ENCODE measurements around the gene BYSL. TPM values are rescaled to one million over a fixed set of nuclear protein-coding genes. Genes with fewer than 3 reads are reported as not detected.
A peak's percentile ranks its signal among the peaks of the same experiment; 100 is the strongest.

The BYSL gene
- 1 to 10 TPM; 8.4 to 9.9 TPM for total RNA-seq
- polyA plus RNA-seq (ENCODE audit: insufficient read length in 2 of 2), result 10 to 100 TPM; 23.5 to 24.7 TPM
- long read RNA-seq, donor 1, partial matches to known transcripts, result 8 of 13 reads
- long read RNA-seq, donor 1, other reads (novel, unspliced or antisense), result 0 of 13 reads
- long read RNA-seq, donor 2, partial matches to known transcripts, result 0 of 3 reads
- long read RNA-seq, donor 2, other reads (novel, unspliced or antisense), result 0 of 3 reads
- long read RNA-seq, donor 3, partial matches to known transcripts, result 0 of 2 reads
- long read RNA-seq, donor 3, other reads (novel, unspliced or antisense), result 0 of 2 reads
- long read RNA-seq, donor 4, transcript BYSL-201 (7 exons, 2,029 nt), result major isoform, 10 of 10 reads
- long read RNA-seq, donor 4, partial matches to known transcripts, result 0 of 10 reads
- long read RNA-seq, donor 4, other reads (novel, unspliced or antisense), result 0 of 10 reads

GRCh38 chr6:41920921-41921711, at the start of gene BYSL, which contains the start of gene MED20:
Gene BYSL, plus strand, starts transcription at chr6:41921499. Its CDS starts 64 bp downstream, at chr6:41921563.
Gene MED20, minus strand, starts transcription at chr6:41921139. Its CDS starts 121 bp downstream, at chr6:41921018.
- 0% methylated on average over 55 of the region's 55 CpGs for WGBS (ENCODE audit: insufficient coverage)
- peak; percentile 92 to 99 (median 96) for DNase-seq (ENCODE audit: low read depth in 4 of 6, low spot score in 6 of 6)

GRCh38 chr6:41871691-41872090, 49.6 kb upstream of the BYSL start:
- Histone ChIP-seq H3K4me3 (ENCODE audit: low read depth, low read length) (no peak overlapping the region), H3K4me1 (ENCODE audit: control insufficient read depth, insufficient read depth, low read length) (no peaks in the 10 kb centered on the region), H3K27me3 (ENCODE audit: control insufficient read depth, insufficient read depth, low read length) (no peaks in the 10 kb centered on the region), H3K36me3 (ENCODE audit: control insufficient read depth, insufficient read depth, low read length) (peaks cover 11% of the 10 kb centered on the region), H3K9me3 (ENCODE audit: control insufficient read depth, insufficient read depth, low read length) (no peaks in the 10 kb centered on the region), H3K27ac (ENCODE audit: low read depth, low read length) (no peak overlapping the region)
- no CpG with 5 or more reads among the region's 2 CpGs for WGBS (ENCODE audit: insufficient coverage)
- no peak for DNase-seq (ENCODE audit: low read depth in 4 of 6, low spot score in 6 of 6)

More at GRCh38 chr6:41920921-41921711, at the start of gene BYSL, which contains the start of gene MED20:
- Histone ChIP-seq H3K9me3 (ENCODE audit: control insufficient read depth, insufficient read depth, low read length) (no peaks in the 10 kb centered on the region), H3K36me3 (ENCODE audit: control insufficient read depth, insufficient read depth, low read length) (peaks cover 21% of the 10 kb centered on the region), H3K27me3 (ENCODE audit: control insufficient read depth, insufficient read depth, low read length) (no peaks in the 10 kb centered on the region), H3K4me3 (ENCODE audit: low read depth, low read length) (peak within 1 kb of the TSS; percentile 99), H3K27ac (ENCODE audit: low read depth, low read length) (peak within 1 kb of the TSS; percentile 100), H3K4me1 (ENCODE audit: control insufficient read depth, insufficient read depth, low read length) (peaks cover 11% of the 10 kb centered on the region)

GRCh38 chr6:41872147-41872546, 49.2 kb upstream of the BYSL start:
- H3K4me1 ChIP-seq (ENCODE audit: control insufficient read depth, insufficient read depth, low read length), result no peaks in the 10 kb centered on the region
- H3K27me3 ChIP-seq (ENCODE audit: control insufficient read depth, insufficient read depth, low read length), result no peaks in the 10 kb centered on the region
- no peak for DNase-seq (ENCODE audit: low read depth in 4 of 6, low spot score in 6 of 6)
- peaks cover 11% of the 10 kb centered on the region for H3K36me3 ChIP-seq (ENCODE audit: control insufficient read depth, insufficient read depth, low read length)
- 94% methylated on average over 10 of the region's 13 CpGs for WGBS (ENCODE audit: insufficient coverage)
- H3K9me3 ChIP-seq (ENCODE audit: control insufficient read depth, insufficient read depth, low read length), result no peaks in the 10 kb centered on the region
- no peak overlapping the region for H3K4me3 ChIP-seq (ENCODE audit: low read depth, low read length)
- no peak overlapping the region for H3K27ac ChIP-seq (ENCODE audit: low read depth, low read length)

GRCh38 chr6:41874741-41875140, 46.6 kb upstream of the BYSL start:
- Histone ChIP-seq H3K9me3 (ENCODE audit: control insufficient read depth, insufficient read depth, low read length) (no peaks in the 10 kb centered on the region), H3K36me3 (ENCODE audit: control insufficient read depth, insufficient read depth, low read length) (peaks cover 11% of the 10 kb centered on the region), H3K27me3 (ENCODE audit: control insufficient read depth, insufficient read depth, low read length) (no peaks in the 10 kb centered on the region), H3K4me1 (ENCODE audit: control insufficient read depth, insufficient read depth, low read length) (no peaks in the 10 kb centered on the region), H3K27ac (ENCODE audit: low read depth, low read length) (no peak overlapping the region), H3K4me3 (ENCODE audit: low read depth, low read length) (no peak overlapping the region)
- no CpG with 5 or more reads among the region's 1 CpG for WGBS (ENCODE audit: insufficient coverage)
- no peak for DNase-seq (ENCODE audit: low read depth in 4 of 6, low spot score in 6 of 6)

GRCh38 chr6:41877051-41877680, 44.1 kb upstream of the BYSL start:
- H3K9me3 ChIP-seq (ENCODE audit: control insufficient read depth, insufficient read depth, low read length), result no peaks in the 10 kb centered on the region
- H3K36me3 ChIP-seq (ENCODE audit: control insufficient read depth, insufficient read depth, low read length), result peaks cover 6% of the 10 kb centered on the region
- H3K4me3 ChIP-seq (ENCODE audit: low read depth, low read length), result no peak overlapping the region
- H3K27me3 ChIP-seq (ENCODE audit: control insufficient read depth, insufficient read depth, low read length), result no peaks in the 10 kb centered on the region
- no CpG with 5 or more reads among the region's 2 CpGs for WGBS (ENCODE audit: insufficient coverage)
- H3K27ac ChIP-seq (ENCODE audit: low read depth, low read length), result no peak overlapping the region
- no peak for DNase-seq (ENCODE audit: low read depth in 4 of 6, low spot score in 6 of 6)
- H3K4me1 ChIP-seq (ENCODE audit: control insufficient read depth, insufficient read depth, low read length), result no peaks in the 10 kb centered on the region

GRCh38 chr6:41878246-41878645, 43.1 kb upstream of the BYSL start:
- WGBS (ENCODE audit: insufficient coverage), result 86% methylated on average over 1 of the region's 2 CpGs
- DNase-seq (ENCODE audit: low read depth in 4 of 6, low spot score in 6 of 6), result no peak

GRCh38 chr6:41878961-41879405, 42.3 kb upstream of the BYSL start:
- Histone ChIP-seq H3K9me3 (ENCODE audit: control insufficient read depth, insufficient read depth, low read length) (no peaks in the 10 kb centered on the region), H3K27ac (ENCODE audit: low read depth, low read length) (no peak overlapping the region), H3K36me3 (ENCODE audit: control insufficient read depth, insufficient read depth, low read length) (no peaks in the 10 kb centered on the region), H3K4me1 (ENCODE audit: control insufficient read depth, insufficient read depth, low read length) (no peaks in the 10 kb centered on the region), H3K27me3 (ENCODE audit: control insufficient read depth, insufficient read depth, low read length) (no peaks in the 10 kb centered on the region), H3K4me3 (ENCODE audit: low read depth, low read length) (no peak overlapping the region)
- no peak for DNase-seq (ENCODE audit: low read depth in 4 of 6, low spot score in 6 of 6)
- 40% methylated on average over 2 of the region's 5 CpGs for WGBS (ENCODE audit: insufficient coverage)

More at GRCh38 chr6:41878246-41878645, 43.1 kb upstream of the BYSL start:
- no peaks in the 10 kb centered on the region for H3K4me1 ChIP-seq (ENCODE audit: control insufficient read depth, insufficient read depth, low read length)
- no peak overlapping the region for H3K27ac ChIP-seq (ENCODE audit: low read depth, low read length)
- no peak overlapping the region for H3K4me3 ChIP-seq (ENCODE audit: low read depth, low read length)
- H3K9me3 ChIP-seq (ENCODE audit: control insufficient read depth, insufficient read depth, low read length), result no peaks in the 10 kb centered on the region
- H3K27me3 ChIP-seq (ENCODE audit: control insufficient read depth, insufficient read depth, low read length), result no peaks in the 10 kb centered on the region
- no peaks in the 10 kb centered on the region for H3K36me3 ChIP-seq (ENCODE audit: control insufficient read depth, insufficient read depth, low read length)

- Histone ChIP-seq H3K27ac (ENCODE audit: low read depth, low read length) (no peak overlapping the region), H3K36me3 (ENCODE audit: control insufficient read depth, insufficient read depth, low read length) (no peaks in the 10 kb centered on the region), H3K27me3 (ENCODE audit: control insufficient read depth, insufficient read depth, low read length) (no peaks in the 10 kb centered on the region), H3K9me3 (ENCODE audit: control insufficient read depth, insufficient read depth, low read length) (no peaks in the 10 kb centered on the region), H3K4me3 (ENCODE audit: low read depth, low read length) (no peak overlapping the region), H3K4me1 (ENCODE audit: control insufficient read depth, insufficient read depth, low read length) (no peaks in the 10 kb centered on the region)
- WGBS (ENCODE audit: insufficient coverage), result no CpG with 5 or more reads among the region's 1 CpG
- DNase-seq (ENCODE audit: low read depth in 4 of 6, low spot score in 6 of 6), result no peak
These were observed 39.8 kb upstream of the BYSL start for GRCh38 chr6:41881506-41881905.

GRCh38 chr6:41884957-41885356, 36.3 kb upstream of the BYSL start:
- DNase-seq (ENCODE audit: low read depth in 4 of 6, low spot score in 6 of 6), result no peak
- no peak overlapping the region for H3K4me3 ChIP-seq (ENCODE audit: low read depth, low read length)
- no peaks in the 10 kb centered on the region for H3K4me1 ChIP-seq (ENCODE audit: control insufficient read depth, insufficient read depth, low read length)

More at GRCh38 chr6:41884957-41885356, 36.3 kb upstream of the BYSL start:
- no peaks in the 10 kb centered on the region for H3K9me3 ChIP-seq (ENCODE audit: control insufficient read depth, insufficient read depth, low read length)
- H3K27me3 ChIP-seq (ENCODE audit: control insufficient read depth, insufficient read depth, low read length), result no peaks in the 10 kb centered on the region
- no CpG with 5 or more reads among the region's 5 CpGs for WGBS (ENCODE audit: insufficient coverage)
- no peak overlapping the region for H3K27ac ChIP-seq (ENCODE audit: low read depth, low read length)
- H3K36me3 ChIP-seq (ENCODE audit: control insufficient read depth, insufficient read depth, low read length), result no peaks in the 10 kb centered on the region
